Adrenal gland (tissue), 12 donors: Measurements from ENCODE around the gene SLC35D2. TPM values are rescaled to one million over a fixed set of nuclear protein-coding genes. Genes with fewer than 3 reads are reported as not detected.

Experiments
- DNase-seq, 7 donors: peaks; one replicate each; pipeline ENCODE4 v3.0.0-alpha.2; 2019 to 2020
- H3K27ac ChIP-seq, 5 donors: fragments of 200-600 bp; sonication (generic) in 4 of 5; 1 replicate in 3 of 5; 2 replicates in 2 of 5; pipeline versions ENCODE4 v1.5.1 to v1.8.0; 2016 to 2020; ENCODE audit warnings: mild to moderate bottlenecking in 1 of 5
- H3K27me3 ChIP-seq: fragments of 200-600 bp; 2 replicates; pipeline ENCODE4 v1.8.0; 2021
- H3K36me3 ChIP-seq, 2 donors: fragments of 200-600 bp; replicated peaks in 1 of 2; 1 replicate in 1 of 2; 2 replicates in 1 of 2; pipeline versions ENCODE4 v1.5.1 to v1.8.0; 2018 to 2022
- H3K4me1 ChIP-seq, 2 donors: fragments of 200-600 bp; replicated peaks in 1 of 2; 1 replicate in 1 of 2; 2 replicates in 1 of 2; pipeline versions ENCODE4 v1.5.1 to v1.8.0; 2018 to 2021
- H3K4me3 ChIP-seq, 4 donors: fragments of 200-600 bp; sonication (generic) in 3 of 4; one replicate each; pipeline ENCODE4 v1.5.1; 2016 to 2018
- H3K9me3 ChIP-seq, 3 donors: fragments of 200-600 bp; sonication (generic) in 1 of 3; replicated peaks in 1 of 3; 1 replicate in 2 of 3; 2 replicates in 1 of 3; pipeline versions ENCODE4 v1.5.1 to v1.8.0; 2016 to 2021
- CTCF ChIP-seq, 6 experiments: fragments of 450-650 bp in 4 of 6; fragments of 200-600 bp in 2 of 6; sonication (generic) in 1 of 6; IDR thresholded peaks; 1 replicate in 5 of 6; 2 replicates in 1 of 6; pipeline versions ENCODE4 v1.5.1 to v1.8.0; 2016 to 2021; ENCODE audit warnings: antibody characterized with exemption in 6 of 6, mild to moderate bottlenecking in 2 of 6, moderate library complexity in 1 of 6
- POLR2A ChIP-seq, 2 donors: fragments of 450-650 bp; IDR thresholded peaks; one replicate each; pipeline ENCODE4 v1.6.1; 2017; ENCODE audit warnings: antibody characterized with exemption in 2 of 2, mild to moderate bottlenecking in 2 of 2, moderate library complexity in 1 of 2
- WGBS, 4 donors: extraction: QIAGEN DNeasy Blood & Tissue Kit in 2 of 4; methylation state at CpG; one replicate each; pipeline versions ENCODE4 v1.1.5 to v1.1.7; 2013 to 2017; 5-methylcytosine and 5-hydroxymethylcytosine counted together
- intact Hi-C, 2 donors: fragments of 100-400 bp; cut with DNase I; formaldehyde crosslinking; loops; one replicate each; pipeline versions ENCODE4 v1.14.1 to v1.15.0; 2022 to 2023
- polyA plus RNA-seq, 3 donors: library from polyadenylated mRNA; stranded (reverse); fragments of 200-250 nt in 2 of 3; fragments of 350-450 nt in 1 of 3; fragmentation: Illumina TruSeq in 1 of 3; extraction: RNeasy Lipid Tissue Mini Kit (QIAGEN cat#74804) in 1 of 3; gene quantifications; one replicate each; pipeline ENCODE4 v1.2.3, GENCODE V29; 2013 to 2014
- total RNA-seq, 9 donors: library from RNA; depleted of rRNA in 4 of 9; stranded (reverse); fragments of >200 nt in 4 of 9; fragments of 120-200 nt in 1 of 9; fragmentation: NEBNext Ultra II Directional in 1 of 9; extraction: Animal tissue kit (Norgen Biotek cat#: 25700) in 1 of 9; gene quantifications; one replicate each; pipeline versions ENCODE4 v1.1.0 to v1.2.4, GENCODE V29; 2013 to 2023
- donor health status: healthy with polysubstance abuse.
- donor health status: Bipolar disorder and iron deficiency.
- donor health status: DM: yes; HTN: yes; CAD: no.
- donor health status: DM: no; HTN: no; CAD: no.
- donor health status: DM: no; HTN: no; CAD: no.
- donor health status: DM: yes; HTN: yes; CAD: no.

SLC35D2 gene
- total and polyA plus RNA-seq, 12 donors = 6.9 to 20.8 (median 14.0) TPM

GRCh38 chr9:96398582-96399324, 15.2 kb upstream of the SLC35D2 start:
- H3K4me3 ChIP-seq = no peak overlapping the region
- no peaks in the 10 kb centered on the region for H3K4me1 ChIP-seq
- 68 to 82% (median 73%) methylated on average over 3 of the region's 3 CpGs for WGBS, 4 donors
- TF ChIP-seq POLR2A (IDR thresholded peaks at IDR 0.05) (no peak), CTCF (IDR thresholded peaks at IDR 0.05) (no peak)
- no peak overlapping the region for H3K27ac ChIP-seq
- no peaks in the 10 kb centered on the region for H3K9me3 ChIP-seq
- H3K27me3 ChIP-seq = no peaks in the 10 kb centered on the region
- no peaks in the 10 kb centered on the region for H3K36me3 ChIP-seq
- intact Hi-C loops = no loop called here
- no peak for DNase-seq

- intact Hi-C loops = no loop called here
- no peak for DNase-seq
- TF ChIP-seq POLR2A (IDR thresholded peaks at IDR 0.05) = no peak
- TF ChIP-seq CTCF (IDR thresholded peaks at IDR 0.05) = no peak
- Histone ChIP-seq H3K9me3 (no peaks in the 10 kb centered on the region), H3K36me3 (no peaks in the 10 kb centered on the region), H3K4me3 (no peak overlapping the region), H3K4me1 (no peaks in the 10 kb centered on the region), H3K27ac (no peak overlapping the region), H3K27me3 (no peaks in the 10 kb centered on the region)
- WGBS, 4 donors = 94 to 100% (median 98%) methylated on average over 2 of the region's 2 CpGs
These were observed 12.5 kb upstream of the SLC35D2 start for GRCh38 chr9:96395964-96396363.

- Histone ChIP-seq H3K4me1 (no peaks in the 10 kb centered on the region), H3K9me3 (no peaks in the 10 kb centered on the region), H3K36me3 (no peaks in the 10 kb centered on the region), H3K4me3 (no peak overlapping the region), H3K27me3 (no peaks in the 10 kb centered on the region), H3K27ac (no peak overlapping the region)
- intact Hi-C loops = no loop called here
- 96 to 98% (median 97%) methylated on average over 6 of the region's 6 CpGs for WGBS, 4 donors
- TF ChIP-seq CTCF (IDR thresholded peaks at IDR 0.05) = no peak
- no peak for TF ChIP-seq POLR2A (IDR thresholded peaks at IDR 0.05)
- no peak for DNase-seq
These were observed 11.5 kb upstream of the SLC35D2 start for GRCh38 chr9:96394832-96395496.

- TF ChIP-seq POLR2A (IDR thresholded peaks at IDR 0.05) (no peak), CTCF (IDR thresholded peaks at IDR 0.05) (no peak)
- H3K9me3 ChIP-seq = no peaks in the 10 kb centered on the region
- no peaks in the 10 kb centered on the region for H3K4me1 ChIP-seq
- no peak overlapping the region for H3K4me3 ChIP-seq
- no peaks in the 10 kb centered on the region for H3K27me3 ChIP-seq
- H3K36me3 ChIP-seq = no peaks in the 10 kb centered on the region
- 91 to 98% (median 96%) methylated on average over 9 to 12 of the region's 12 CpGs for WGBS, 4 donors
- H3K27ac ChIP-seq = no peak overlapping the region
- intact Hi-C loops = no loop called here
- DNase-seq = no peak
These were observed 8.8 kb upstream of the SLC35D2 start for GRCh38 chr9:96392263-96392662.
